Measurements from ENCODE around the gene PDS5B.
"Not testable (repeated sequence)": the region's sequence is repeated elsewhere in the genome, so short reads cannot be mapped to it uniquely, and the experiment has no call there.

PDS5B gene, protein sequence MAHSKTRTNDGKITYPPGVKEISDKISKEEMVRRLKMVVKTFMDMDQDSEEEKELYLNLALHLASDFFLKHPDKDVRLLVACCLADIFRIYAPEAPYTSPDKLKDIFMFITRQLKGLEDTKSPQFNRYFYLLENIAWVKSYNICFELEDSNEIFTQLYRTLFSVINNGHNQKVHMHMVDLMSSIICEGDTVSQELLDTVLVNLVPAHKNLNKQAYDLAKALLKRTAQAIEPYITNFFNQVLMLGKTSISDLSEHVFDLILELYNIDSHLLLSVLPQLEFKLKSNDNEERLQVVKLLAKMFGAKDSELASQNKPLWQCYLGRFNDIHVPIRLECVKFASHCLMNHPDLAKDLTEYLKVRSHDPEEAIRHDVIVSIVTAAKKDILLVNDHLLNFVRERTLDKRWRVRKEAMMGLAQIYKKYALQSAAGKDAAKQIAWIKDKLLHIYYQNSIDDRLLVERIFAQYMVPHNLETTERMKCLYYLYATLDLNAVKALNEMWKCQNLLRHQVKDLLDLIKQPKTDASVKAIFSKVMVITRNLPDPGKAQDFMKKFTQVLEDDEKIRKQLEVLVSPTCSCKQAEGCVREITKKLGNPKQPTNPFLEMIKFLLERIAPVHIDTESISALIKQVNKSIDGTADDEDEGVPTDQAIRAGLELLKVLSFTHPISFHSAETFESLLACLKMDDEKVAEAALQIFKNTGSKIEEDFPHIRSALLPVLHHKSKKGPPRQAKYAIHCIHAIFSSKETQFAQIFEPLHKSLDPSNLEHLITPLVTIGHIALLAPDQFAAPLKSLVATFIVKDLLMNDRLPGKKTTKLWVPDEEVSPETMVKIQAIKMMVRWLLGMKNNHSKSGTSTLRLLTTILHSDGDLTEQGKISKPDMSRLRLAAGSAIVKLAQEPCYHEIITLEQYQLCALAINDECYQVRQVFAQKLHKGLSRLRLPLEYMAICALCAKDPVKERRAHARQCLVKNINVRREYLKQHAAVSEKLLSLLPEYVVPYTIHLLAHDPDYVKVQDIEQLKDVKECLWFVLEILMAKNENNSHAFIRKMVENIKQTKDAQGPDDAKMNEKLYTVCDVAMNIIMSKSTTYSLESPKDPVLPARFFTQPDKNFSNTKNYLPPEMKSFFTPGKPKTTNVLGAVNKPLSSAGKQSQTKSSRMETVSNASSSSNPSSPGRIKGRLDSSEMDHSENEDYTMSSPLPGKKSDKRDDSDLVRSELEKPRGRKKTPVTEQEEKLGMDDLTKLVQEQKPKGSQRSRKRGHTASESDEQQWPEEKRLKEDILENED (N-terminal part only)

DNA sequence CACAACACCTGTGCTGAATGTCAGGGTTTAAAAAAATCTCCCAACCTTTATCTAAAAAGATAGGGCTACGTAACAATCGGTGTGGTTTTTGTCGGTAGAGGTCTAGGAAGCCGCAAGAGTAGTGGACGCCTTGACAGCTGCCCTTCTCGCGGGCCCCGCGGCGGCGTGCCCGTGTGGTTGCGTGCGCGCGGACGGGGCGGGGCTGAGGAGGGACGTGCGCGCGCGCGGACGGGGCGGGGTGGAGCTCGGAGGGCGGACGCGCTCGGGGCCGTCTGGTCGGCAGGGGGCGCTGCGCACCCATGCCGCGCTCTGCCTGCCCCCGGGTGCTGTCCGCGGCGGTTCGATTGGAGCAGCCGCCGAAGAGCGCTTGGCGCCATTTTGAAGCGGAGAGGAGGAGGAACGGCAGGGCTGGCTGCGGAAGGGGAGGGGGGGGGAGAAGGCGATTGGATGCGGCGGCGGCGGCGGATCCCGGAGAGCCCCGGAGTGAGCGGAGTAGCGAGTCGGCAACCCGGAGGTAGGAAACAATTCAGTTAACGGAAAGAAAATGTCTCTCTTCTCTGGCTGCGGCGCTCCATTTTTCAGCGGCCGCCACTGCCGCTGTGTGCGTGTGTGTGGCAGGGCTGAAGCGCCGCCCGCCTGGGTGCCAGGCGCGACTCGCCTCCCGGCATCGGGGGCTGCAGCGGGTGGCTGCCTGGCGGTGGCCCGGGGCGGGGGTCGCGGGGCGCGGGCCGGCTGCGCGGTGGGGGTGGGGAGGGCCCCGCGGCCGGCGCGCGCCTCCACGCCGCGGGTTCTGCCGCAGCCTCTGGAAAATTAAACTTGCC lies at the start of gene PDS5B:
PDS5B (plus strand) TSS at position 373 of the 821 bp plus-strand sequence. CDS start 62,321 bp downstream, outside the sequence.
- DNase-seq (ENCODE audit: low spot score), result peak; percentile 99

DNA sequence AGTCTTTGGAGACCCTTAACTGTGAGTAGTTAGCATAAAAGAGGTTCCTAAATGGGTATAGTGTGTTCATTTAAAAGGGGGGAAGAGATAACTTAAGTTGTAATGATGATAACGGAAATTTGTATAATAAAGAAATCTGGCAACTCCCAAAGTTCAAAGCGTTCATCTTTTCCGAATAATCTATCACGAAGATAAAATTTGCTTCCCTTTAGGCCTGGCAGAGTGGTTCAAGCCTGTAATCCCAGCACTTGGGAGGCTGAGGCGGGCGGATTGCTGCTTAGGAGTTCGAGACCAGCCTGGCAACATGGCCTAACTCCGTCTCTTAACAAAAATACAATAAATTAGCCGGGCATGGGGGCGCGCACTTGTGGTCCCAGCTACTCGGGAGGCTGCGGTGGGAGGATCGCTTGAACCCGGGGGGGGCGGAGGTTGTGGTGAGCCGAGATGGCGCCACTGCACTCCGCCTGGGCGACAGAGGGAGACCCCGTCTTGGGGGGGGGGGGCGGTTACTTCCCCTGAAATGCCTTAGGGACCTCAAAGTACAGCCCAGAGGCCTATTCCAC lies 48.6 kb upstream of the PDS5B start:
- DNase-seq (ENCODE audit: low spot score), result no peak

DNA sequence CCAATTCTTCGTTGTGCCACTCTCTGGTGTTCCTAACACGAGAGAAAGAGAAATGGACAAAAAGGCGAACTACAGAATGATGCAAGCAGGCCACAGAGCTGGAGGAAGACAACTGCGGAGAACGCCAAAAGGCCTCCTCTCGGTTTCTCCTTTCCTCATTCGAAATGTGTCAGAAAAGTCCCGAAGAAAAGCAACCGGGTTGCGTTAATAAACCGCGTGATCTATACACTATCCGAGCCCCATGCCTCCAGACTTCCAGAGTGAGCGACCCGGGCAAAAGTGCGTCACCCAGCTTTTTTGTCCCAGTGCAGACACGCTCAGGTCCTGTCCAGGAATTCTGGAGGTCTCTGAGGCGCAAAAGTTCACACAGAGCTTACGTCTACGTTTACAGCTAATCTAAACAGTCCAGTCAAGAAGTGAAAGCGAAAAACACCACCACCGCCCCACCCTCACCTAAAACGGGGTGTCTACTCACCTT lies 48.1 kb upstream of the PDS5B start:
- DNase-seq (ENCODE audit: low spot score), result peak; percentile 71

DNA sequence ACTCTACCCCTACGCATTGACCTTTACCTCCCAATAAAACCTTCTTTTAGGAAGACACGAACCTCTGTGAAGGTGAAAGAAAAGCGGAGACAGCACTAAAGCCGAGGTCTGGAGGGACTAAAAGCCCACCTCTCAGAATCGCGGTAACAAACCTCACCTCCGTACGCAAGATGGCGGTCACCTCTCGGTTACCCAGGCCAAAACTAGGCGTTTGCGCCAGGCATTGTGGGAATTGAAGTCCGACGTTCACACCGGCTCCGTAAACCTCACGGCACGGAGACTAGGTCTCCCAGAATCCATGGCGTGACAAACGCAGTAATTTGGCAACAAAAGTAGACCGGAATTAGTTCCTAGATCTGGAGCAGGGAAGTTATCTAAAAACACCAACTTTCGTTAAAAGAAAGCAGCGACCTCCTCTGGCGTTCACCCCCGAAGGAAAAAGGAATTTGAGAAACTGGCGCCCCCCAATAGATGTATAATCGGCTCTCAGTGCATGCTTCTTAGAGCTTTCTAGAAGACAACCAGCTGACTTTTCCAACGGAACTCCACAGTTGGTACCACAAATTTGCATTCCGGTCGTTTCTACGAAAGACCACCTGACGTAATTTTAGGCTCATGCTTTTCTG lies 47.5 kb upstream of the PDS5B start, which contains the start of gene N4BP2L2:
N4BP2L2 (minus strand) TSS at position 175 of the 626 bp plus-strand sequence. CDS start 1,768 bp downstream, outside the sequence.
- DNase-seq (ENCODE audit: low spot score), result peak; percentile 91

DNA sequence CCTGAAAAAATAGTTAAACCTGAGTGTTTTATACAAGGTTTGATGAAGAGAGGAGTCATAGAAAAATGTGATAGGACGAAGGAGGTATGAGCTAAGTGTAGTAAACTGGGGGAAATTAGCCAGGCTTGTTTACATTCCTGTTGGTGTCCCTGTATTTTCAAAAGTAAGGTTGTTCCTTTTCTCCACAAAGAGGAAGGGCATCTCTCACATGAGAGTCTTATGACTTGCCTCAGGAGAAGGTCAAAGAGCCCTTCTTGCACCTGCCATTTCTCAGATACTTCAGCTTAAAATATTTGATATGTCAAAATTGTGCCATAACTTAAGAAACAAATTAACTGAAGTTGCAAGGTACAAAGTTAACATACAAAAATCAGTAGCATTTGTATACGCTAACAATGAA lies 44.0 kb upstream of the PDS5B start:
- DNase-seq (ENCODE audit: low spot score), result no peak

DNA sequence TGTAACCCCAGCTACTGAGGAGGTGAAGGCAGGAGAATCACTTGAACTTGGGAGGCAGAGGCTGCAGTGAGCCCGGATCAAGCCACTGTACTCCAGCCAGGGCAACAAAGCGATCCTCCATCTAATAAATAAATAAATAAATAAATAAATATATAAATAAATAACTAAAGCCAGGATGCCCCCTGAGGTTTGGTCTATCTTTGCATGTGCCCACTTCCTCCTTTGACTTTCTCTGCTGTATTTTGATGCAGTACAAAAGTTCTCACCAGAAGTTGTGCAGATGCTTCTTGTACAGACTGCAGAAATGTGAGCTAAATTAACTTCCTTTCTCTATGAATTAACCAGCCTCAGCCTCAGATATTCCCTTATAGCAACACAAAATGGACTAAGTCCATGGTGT lies 41.2 kb upstream of the PDS5B start:
- no peak for DNase-seq (ENCODE audit: low spot score)

DNA sequence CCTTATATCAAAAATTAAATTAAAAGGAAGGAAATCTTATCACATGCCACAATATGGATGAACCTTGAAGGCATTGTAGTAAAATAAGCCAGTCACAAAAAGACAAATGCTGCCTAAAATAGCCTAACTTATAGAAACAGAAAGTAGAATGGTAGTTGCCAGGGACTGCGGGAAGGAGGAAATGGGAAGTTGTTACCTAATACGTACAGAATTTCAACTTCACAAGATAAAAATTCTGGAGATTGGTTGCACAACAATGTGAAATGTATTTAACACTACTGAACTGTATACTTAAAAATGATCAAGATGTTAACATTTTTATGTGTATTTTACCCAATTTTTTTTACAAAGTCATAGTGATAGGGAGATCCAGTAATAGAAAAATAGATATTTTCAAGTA lies 37.4 kb upstream of the PDS5B start:
- no peak for DNase-seq (ENCODE audit: low spot score)

DNA sequence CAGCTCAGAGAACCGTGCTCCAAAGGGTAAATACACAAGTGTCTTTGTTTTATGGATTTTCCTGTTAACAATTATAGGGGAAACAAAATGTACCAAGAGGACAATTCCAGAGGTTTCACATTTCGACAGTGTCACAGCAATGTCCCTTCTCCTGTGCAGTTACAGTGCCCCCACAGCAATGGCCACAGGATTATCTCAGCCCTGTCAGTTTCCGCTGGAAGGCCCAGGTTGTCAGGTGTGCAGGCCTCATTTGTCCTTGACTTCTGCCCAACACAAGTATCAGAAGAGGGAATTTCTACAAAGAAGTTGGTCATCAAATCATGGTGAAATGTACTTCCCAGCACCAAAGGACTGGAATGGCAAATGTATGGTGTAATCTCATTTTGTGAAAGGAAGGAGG lies 36.5 kb upstream of the PDS5B start:
- DNase-seq (ENCODE audit: low spot score), result no peak

DNA sequence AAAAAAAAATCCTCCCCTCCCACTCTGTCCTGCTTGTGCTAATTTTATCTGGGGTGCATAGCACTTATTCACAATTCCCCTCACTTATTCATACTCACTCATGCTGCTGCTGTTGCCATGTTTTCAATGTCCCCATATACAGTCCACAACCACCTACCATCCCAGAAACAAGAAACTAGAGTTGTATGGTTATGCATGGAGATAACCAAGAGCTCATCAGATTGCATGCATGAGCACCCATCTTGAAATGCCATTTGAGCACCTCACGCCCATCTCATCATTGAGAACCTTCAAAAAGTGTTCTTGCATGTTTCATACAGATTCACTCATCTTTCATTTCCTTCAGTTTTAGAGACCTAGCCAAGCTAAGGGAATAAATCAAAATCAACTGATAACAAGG lies 32.5 kb upstream of the PDS5B start:
- no peak for DNase-seq (ENCODE audit: low spot score)

DNA sequence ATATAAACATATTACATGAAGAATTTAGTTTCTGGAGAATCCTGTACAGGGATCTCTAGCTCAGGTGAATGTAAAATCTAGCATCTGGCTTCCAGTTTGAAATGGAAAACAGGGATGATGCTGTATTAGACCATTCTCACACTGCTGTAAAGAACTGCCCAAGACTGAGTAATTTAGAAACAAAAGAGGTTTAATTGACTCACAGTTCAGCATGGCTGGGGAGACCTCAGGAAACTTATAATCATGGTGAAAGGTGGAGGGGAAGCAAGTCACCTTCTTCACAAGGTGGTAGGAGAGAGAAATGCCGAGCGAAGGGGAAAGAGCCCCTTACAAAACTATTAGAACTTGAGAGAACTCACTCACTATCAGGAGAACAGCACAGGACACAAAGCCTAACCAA lies 30.6 kb upstream of the PDS5B start:
- DNase-seq (ENCODE audit: low spot score), result no peak

DNA sequence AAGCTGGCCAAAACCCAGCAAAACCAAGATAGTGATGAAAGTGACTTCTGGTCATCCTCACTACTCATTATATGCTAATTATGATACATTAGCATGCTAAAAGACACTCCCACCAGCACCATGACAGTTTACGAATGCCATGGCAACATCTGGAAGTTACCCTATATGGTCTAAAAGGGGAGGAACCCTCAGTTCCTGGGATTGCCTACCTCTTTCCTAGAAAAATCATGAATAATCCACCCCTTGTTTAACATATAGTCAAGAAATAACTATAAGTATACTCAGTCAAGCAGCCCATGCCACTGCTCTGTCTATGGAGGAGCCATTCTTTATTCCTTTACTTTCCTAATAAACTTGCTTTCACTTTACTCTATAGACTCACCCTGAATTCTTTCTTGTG lies 25.4 kb upstream of the PDS5B start:
- DNase-seq (ENCODE audit: low spot score), result not testable (repeated sequence)

DNA sequence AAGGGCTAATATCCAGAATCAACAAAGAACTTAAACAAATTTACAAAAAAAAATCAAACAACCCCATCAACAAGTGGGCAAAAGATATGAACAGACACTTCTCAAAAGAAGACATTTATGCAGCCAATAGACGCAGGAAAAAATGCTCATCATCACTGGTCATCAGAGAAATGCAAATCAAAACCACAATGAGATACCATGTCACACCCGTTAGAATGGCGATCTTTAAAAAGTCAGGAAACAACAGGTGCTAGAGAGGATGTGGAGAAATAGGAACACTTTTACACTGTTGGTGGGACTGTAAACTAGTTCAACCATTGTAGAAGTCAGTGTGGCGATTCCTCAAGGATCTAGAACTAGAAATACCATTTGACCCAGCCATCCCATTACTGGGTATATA lies 10.6 kb upstream of the PDS5B start:
- not testable (repeated sequence) for DNase-seq (ENCODE audit: low spot score)

DNA sequence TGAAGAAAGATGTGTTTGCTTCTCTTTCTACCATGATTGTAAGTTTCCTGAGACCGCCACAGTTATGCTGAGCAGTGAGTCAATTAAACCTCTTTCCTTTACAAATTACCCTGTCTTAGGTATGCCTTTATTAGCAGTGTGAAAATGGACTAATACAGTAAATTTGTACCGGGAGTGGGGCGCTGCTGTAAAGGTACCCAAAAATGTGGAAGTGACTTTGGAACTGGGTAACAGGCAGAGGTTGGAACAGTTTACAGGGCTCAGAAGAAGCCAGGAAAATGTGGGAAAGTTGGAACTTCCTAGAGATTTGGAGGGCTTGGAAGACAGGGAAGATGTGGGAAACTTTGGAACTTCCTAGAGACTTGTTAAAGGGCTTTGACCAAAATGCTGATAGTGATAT lies 9.2 kb upstream of the PDS5B start:
- DNase-seq (ENCODE audit: low spot score), result no peak

DNA sequence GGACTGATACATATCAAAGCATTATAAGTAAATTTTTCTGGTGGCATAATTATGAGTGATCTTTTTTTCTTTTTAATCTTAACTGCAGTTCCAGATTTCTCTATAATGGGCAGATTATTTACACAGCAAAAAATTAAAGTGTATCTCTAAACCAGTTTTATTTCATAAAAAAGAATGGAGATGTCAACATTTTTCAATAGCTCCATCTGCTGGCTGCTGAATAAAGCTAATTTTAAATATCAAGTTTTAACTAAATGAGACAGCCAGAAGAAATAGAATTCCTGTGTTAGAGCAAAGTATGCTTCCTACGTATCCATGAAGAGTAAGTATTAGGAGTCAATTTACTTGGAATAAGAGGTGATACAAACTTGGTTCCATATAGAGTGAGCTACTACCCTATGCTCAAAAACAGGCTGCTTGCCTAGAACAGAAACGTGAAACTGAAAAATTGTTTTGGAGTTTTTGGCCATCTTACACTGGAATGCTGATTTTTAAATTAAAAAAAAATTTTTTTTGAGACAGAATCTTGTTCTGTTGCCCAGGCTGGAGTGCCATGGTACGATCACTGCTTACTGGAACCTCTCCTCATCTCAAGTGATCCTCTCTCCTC lies 5.0 kb upstream of the PDS5B start:
- no peak for DNase-seq (ENCODE audit: low spot score)

DNA sequence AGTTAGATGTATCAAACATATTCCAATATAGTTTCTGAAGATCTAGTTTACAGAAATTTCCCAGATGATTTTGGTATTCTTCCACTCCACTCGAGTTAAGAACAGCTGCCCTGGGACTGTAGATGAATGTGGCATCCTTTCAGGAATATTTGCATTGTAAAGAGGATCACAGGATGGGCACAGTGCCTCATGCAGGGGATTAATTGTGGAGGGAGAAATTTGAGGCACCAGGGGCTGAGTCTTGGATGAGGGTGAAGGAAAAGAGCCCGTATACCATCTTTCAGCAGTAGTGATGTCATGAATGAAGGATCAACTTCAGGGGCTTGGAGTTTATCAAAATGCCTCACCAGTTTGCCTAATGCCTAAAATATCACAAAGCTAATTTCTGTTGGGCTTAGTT lies 4.0 kb upstream of the PDS5B start:
- DNase-seq (ENCODE audit: low spot score), result no peak

DNA sequence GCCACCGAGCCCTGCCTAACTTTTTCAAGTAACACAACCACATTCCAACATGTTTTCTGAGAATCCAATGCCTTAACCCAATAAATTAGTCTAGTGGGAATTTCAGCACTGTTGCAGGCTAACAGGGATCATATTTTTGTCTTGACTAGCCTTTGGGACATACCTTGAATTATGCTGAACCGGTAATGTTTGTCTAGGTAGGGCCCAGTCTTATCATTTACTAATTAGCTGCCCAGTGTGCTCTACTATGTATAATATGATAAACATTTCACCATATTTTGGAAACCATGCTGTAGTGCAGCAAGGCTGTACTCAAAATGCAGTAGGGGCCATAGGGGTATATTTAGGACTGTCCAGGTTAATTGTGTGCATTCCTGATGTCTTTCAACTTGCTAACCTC lies 3.3 kb upstream of the PDS5B start:
- DNase-seq (ENCODE audit: low spot score), result no peak

DNA sequence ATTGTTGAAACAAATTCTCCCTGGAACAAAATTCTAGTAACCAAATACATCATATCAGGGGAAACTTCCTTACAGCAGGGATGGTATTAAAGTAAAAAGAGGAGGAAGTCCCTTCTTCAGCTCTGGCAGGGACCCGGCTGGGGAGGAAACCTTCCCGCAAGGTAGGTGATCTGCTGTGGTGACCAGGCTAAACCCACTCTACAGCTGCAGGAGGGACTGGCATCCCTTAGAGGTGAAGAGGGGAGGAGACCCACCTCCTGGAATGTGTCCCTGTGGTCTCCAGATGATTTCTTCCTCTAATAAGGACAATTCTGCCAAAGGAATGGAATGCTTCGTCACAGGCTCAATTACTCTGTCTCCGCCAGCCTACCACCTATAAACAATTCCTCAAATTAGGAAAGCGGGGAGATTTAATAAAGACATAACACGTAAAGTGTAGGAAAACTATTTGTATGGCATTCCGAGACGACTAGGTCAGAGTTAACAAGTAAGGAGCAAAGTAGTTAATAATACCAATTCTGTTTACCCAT lies 637 bp upstream of the PDS5B start:
- DNase-seq (ENCODE audit: low spot score), result no peak

DNA sequence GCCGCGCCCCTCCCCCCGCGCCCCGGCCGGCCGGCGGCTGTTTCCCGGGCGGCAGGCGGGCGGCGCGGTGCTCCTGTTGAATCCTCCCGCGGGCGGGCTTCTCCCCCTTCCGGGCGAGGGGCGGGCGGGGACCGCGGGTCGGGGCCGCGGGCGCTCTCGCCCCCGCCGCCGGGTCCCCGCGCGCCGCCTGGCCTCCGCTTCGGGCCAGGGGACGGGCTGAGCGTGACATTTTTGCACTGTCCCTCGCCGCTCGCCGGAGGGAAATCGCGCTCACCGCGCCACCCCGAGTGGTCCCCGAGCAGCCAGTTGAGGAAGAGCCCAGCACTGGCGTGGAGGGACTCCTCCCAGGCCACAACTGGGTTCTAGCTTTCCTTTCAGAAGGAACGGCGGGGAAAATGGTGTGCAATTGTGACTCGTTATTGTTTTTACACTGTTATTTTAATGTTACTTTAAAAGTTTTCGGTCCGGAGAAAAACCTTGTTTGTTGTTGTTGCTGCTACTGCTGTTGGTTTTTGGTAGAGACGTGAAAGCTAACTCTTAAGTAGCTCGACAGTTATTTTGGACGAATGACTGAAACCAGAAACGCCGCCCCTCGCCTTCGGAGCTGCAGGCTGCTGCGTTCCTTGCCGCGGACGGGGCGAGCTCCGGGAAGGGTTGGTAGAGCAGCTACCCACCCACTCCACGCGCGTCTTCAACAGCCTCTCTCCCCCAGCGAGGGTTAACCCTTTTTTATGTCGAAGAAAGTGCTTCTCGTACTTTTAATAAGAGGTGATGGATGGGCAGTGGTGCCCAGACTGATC lies 959 bp downstream of the PDS5B start:
- DNase-seq (ENCODE audit: low spot score), result peak; percentile 80

DNA sequence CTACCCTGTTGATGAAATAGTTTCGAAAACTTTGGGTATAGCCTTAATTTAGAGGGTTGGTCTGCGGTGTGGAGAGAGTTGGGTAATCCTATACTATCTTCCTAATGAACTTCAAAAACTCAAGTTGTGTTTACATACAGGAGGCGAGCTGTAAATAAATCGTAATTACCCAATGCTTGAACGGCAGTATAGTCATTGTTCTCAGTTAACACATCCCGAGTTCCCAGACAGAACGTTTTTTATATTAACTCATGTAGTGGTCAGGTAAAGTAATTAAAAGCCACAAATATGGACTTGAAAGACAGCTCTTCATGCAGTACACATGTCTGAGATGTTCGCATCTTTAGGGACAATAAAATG lies 1.5 kb downstream of the PDS5B start:
- no peak for DNase-seq (ENCODE audit: low spot score)

Measured in left forelimb (tissue), 1 donor.